ENCODE data around the gene MIPEP.

Gene MIPEP

DNA sequence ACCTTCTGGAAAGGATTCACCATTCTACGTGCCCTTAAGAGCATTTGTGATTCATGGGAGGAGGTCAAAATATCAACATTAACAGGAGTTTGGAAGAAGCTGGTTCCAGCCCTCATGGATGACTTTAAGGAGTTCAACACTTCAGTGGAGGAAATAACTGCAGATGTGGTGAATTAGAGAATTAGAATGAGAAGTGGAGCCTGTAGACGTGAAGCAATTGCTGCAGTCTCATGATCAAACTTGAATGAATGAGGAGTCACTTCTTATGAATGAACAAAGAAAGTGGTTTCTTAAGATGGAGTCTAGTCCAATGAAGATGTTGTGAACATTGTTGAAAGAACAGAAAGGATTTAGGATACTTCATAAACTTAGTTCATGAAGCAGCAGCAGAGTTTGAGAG lies 189.9 kb downstream of the MIPEP start:
- TF ChIP-seq MYC (IDR thresholded peaks at IDR 0.05; ENCODE audit: low read depth, low read length) (no peak), POLR2A (IDR thresholded peaks at IDR 0.05; ENCODE audit: extremely low read depth, insufficient read length) (no peak)
- TF ChIP-seq, protein P1, sequence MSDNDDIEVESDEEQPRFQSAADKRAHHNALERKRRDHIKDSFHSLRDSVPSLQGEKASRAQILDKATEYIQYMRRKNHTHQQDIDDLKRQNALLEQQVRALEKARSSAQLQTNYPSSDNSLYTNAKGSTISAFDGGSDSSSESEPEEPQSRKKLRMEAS (IDR thresholded peaks at IDR 0.05; ENCODE audit: low read depth, low read length): no peak
- TF ChIP-seq, protein P2, sequence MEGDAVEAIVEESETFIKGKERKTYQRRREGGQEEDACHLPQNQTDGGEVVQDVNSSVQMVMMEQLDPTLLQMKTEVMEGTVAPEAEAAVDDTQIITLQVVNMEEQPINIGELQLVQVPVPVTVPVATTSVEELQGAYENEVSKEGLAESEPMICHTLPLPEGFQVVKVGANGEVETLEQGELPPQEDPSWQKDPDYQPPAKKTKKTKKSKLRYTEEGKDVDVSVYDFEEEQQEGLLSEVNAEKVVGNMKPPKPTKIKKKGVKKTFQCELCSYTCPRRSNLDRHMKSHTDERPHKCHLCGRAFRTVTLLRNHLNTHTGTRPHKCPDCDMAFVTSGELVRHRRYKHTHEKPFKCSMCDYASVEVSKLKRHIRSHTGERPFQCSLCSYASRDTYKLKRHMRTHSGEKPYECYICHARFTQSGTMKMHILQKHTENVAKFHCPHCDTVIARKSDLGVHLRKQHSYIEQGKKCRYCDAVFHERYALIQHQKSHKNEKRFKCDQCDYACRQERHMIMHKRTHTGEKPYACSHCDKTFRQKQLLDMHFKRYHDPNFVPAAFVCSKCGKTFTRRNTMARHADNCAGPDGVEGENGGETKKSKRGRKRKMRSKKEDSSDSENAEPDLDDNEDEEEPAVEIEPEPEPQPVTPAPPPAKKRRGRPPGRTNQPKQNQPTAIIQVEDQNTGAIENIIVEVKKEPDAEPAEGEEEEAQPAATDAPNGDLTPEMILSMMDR (IDR thresholded peaks at IDR 0.05; ENCODE audit: low read depth, low read length): no peak
- H3K4me3 ChIP-seq (ENCODE audit: low read depth, low read length): no peak overlapping the region
- no peak for DNase-seq (ENCODE audit: low read depth)

DNA sequence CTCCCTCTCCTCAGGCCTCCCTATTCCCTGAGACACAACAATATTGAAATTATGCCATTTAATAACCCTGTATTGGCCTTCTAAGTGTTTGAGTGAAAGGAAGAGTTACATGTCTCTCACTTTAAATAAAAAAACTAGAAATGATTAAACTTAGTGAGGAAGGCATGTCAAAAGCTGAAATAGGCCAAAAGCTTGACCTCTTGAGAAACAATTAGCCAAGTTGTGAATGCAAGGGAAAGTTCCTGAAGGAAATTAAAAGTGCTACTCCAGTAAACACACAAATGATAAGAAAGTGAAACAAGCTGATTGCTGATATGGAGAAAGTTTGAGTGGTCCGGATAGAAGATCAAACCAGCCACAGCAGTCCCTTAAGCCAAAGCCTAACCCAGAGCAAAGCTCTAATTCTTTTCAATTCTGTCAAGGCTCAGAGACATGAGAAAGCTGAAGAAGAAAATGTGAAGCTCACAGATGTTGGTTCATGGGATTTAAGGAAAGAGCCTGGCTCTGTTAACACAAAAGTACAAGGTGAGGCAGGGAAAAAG lies 191.4 kb downstream of the MIPEP start:
- H3K4me3 ChIP-seq (ENCODE audit: low read depth, low read length): no peak overlapping the region
- no peak for DNase-seq (ENCODE audit: low read depth)
- TF ChIP-seq MYC (IDR thresholded peaks at IDR 0.05; ENCODE audit: low read depth, low read length) (no peak), POLR2A (IDR thresholded peaks at IDR 0.05; ENCODE audit: extremely low read depth, insufficient read length) (no peak)
- TF ChIP-seq, protein P2 (IDR thresholded peaks at IDR 0.05; ENCODE audit: low read depth, low read length): no peak
- TF ChIP-seq, protein P1 (IDR thresholded peaks at IDR 0.05; ENCODE audit: low read depth, low read length): no peak

DNA sequence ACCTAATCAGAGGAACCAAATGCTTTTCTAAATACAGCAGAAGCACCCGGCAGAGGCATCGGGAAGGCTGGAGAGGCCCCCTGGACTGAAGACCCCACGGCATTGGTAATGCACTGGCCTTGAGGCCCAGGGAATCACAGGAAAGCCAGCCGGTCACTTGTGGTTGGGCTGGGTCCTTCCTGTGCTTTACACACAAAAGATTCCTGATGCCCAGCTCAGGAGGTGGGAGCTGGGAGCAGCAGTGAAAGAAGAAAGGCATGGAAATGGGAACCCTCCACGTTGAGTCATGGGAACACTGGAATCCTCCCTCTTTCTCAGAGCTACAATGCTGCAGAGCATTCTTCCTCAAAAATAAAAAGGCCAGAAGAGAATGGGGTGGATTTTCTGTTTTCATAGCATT lies 192.6 kb downstream of the MIPEP start:
- H3K4me3 ChIP-seq (ENCODE audit: low read depth, low read length): no peak overlapping the region
- DNase-seq (ENCODE audit: low read depth): no peak
- TF ChIP-seq, protein P2 (IDR thresholded peaks at IDR 0.05; ENCODE audit: low read depth, low read length): no peak
- TF ChIP-seq, protein P1 (IDR thresholded peaks at IDR 0.05; ENCODE audit: low read depth, low read length): no peak
- TF ChIP-seq MYC (IDR thresholded peaks at IDR 0.05; ENCODE audit: low read depth, low read length) (no peak), POLR2A (IDR thresholded peaks at IDR 0.05; ENCODE audit: extremely low read depth, insufficient read length) (no peak)

DNA sequence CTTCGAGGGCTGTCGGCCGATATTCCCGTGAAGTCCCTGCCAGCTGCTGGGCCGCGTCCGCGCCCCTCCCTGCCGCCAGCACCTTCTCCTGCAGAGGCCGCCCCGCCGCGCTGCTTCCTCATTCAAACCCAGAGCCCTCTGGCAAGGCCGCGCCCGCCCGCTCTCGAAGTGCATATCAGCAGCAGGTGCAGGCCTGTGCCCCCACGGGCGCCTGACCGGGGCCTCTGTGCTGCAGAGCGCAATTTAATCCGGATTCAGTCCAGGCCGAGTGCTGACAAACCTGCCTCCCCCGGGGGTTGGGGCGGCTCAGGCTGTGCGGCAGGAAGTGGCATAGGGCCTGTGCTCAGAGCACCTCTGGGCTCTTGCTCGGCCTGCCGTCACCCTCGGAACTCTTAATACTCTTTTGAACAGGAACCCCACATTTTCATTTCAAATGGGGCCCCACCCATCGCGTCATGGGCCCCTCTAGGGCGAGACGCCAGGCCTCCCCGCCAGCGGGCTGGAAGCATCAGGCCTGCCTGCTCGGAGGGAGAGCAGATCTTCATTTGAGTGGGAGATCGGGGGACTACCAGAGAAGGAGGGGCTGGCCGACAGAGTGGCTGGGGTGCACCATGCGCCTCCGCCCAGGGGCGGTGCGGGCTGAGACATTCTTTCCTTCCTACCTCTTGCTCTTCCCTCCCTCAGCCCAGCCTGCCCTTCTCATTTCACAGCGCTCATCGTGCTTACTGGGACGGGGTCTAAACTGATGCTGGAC lies 193.3 kb downstream of the MIPEP start:
- H3K4me3 ChIP-seq (ENCODE audit: low read depth, low read length): no peak overlapping the region
- DNase-seq (ENCODE audit: low read depth): peak; percentile 62

DNA sequence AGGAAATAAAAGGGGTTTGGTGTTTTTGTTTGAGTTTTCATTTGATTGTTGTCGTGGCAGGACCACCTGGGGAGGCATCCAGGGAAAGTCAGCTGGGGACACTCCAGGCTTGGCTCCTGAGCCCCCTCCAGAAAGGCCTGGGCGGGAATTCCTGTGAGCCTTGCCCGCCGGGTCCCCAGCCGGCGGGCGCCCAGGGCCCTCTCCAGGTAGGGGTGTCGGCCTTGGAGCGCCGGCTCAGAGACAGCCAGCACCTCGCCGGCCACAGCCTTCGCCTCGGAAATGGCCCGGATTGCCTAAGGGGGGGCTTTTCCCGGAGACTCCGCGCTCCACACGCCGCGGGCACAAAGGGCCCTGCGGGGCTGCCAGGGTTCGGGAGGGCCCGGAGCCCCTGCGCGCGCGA lies 194.0 kb downstream of the MIPEP start:
- no peak overlapping the region for H3K4me3 ChIP-seq (ENCODE audit: low read depth, low read length)
- TF ChIP-seq, protein P2 (IDR thresholded peaks at IDR 0.05; ENCODE audit: low read depth, low read length): no peak
- TF ChIP-seq, protein P1 (IDR thresholded peaks at IDR 0.05; ENCODE audit: low read depth, low read length): no peak
- TF ChIP-seq MYC (IDR thresholded peaks at IDR 0.05; ENCODE audit: low read depth, low read length) (no peak), POLR2A (IDR thresholded peaks at IDR 0.05; ENCODE audit: extremely low read depth, insufficient read length) (no peak)
- DNase-seq (ENCODE audit: low read depth): no peak

More for the DNA sequence above, 193.3 kb downstream of the MIPEP start:
- TF ChIP-seq POLR2A (IDR thresholded peaks at IDR 0.05; ENCODE audit: extremely low read depth, insufficient read length): no peak
- TF ChIP-seq MYC (IDR thresholded peaks at IDR 0.05; ENCODE audit: low read depth, low read length): no peak
- TF ChIP-seq, protein P1 (IDR thresholded peaks at IDR 0.05; ENCODE audit: low read depth, low read length): no peak
- TF ChIP-seq, protein P2 (IDR thresholded peaks at IDR 0.05; ENCODE audit: low read depth, low read length): no peak
